HepG2 (cell line): ENCODE data around the gene WNT7B. TPM values are rescaled to one million over a fixed set of nuclear protein-coding genes. Genes with fewer than 3 reads are reported as not detected.

ENCODE experiments used
- ATAC-seq: fragments of 200-7000 bp; cut with Tn5 transposase; 3 replicates; pipeline ENCODE4 v1.9.1; 2020; ENCODE audit warnings: mild to moderate bottlenecking, moderate library complexity
- BruUV-seq: library from RNA; stranded (reverse); fragments of 400-500 nt; replicated peaks from 2 replicates; lab custom pipeline; 2021; lab: Mats Ljungman, UMichigan
- CTCF ChIA-PET: fragments of 300-600 bp; formaldehyde crosslinking; extraction: SDS; loops from one replicate; lab custom pipeline; 2021; ENCODE audit warnings: low total read pairs, inconsistent platforms, low intra/inter-chr PET ratio; lab: Yijun Ruan, JAX
- POLR2A ChIA-PET: fragments of 350-600 bp; sonication (Branson Sonifier 250); formaldehyde crosslinking; loops from one replicate; lab custom pipeline; 2020; ENCODE audit warnings: antibody characterized with exemption, inconsistent platforms; lab: Yijun Ruan, JAX
- DNase-seq: peaks from one replicate; pipeline ENCODE4 v3.0.0-alpha.2; 2015; ENCODE audit warnings: low spot score
- FAIRE-seq: peaks from 3 replicates; lab custom pipeline; 2011; peaks lifted over from hg19 to GRCh38; lab: Jason Lieb, UNC
- H2AFZ ChIP-seq: one replicate; pipeline ENCODE4 v1.6.1; 2011; ENCODE audit warnings: low read length, inconsistent platforms
- H3K27ac ChIP-seq: fragments of 300-600 bp; 3 replicates; pipeline ENCODE4 v1.8.0; 2011; ENCODE audit warnings: mixed run types, mild to moderate bottlenecking, mixed read lengths, low read length, inconsistent platforms; ENCODE audit not compliant: insufficient read depth; ENCODE audit errors: extremely low read length
- H3K27me3 ChIP-seq, 2 experiments: fragments of 200-600 bp in 1 of 2; 2 replicates in 1 of 2; 3 replicates in 1 of 2; pipeline versions ENCODE4 v1.6.0 to v1.8.0; 2011; ENCODE audit warnings: low read length in 2 of 2, mild to moderate bottlenecking in 2 of 2, moderate library complexity in 2 of 2, inconsistent platforms in 1 of 2; ENCODE audit not compliant: insufficient read depth in 2 of 2, control insufficient read depth in 1 of 2
- H3K36me3 ChIP-seq, 2 experiments: fragments of 200-600 bp in 1 of 2; replicated peaks in 1 of 2; 2 replicates in 1 of 2; 3 replicates in 1 of 2; pipeline versions ENCODE4 v1.5.1 to v1.8.0; 2011; ENCODE audit warnings: low read length in 2 of 2, inconsistent platforms in 1 of 2; ENCODE audit not compliant: insufficient read depth in 2 of 2, control insufficient read depth in 1 of 2
- H3K4me1 ChIP-seq: 2 replicates; pipeline ENCODE4 v1.5.1; 2012; ENCODE audit warnings: low read length, inconsistent platforms; ENCODE audit not compliant: insufficient read depth
- H3K4me2 ChIP-seq: 2 replicates; pipeline ENCODE4 v1.6.0; 2011; ENCODE audit warnings: low read depth, low read length, inconsistent platforms
- H3K4me3 ChIP-seq, 3 experiments: fragments of 200-600 bp in 1 of 3; sonication (generic), shearing (Covaris generic) in 1 of 3; replicated peaks in 1 of 3; 2 replicates each; pipeline ENCODE4 v1.5.1; 2011 to 2016; ENCODE audit warnings: low read length in 3 of 3, inconsistent platforms in 2 of 3, low read depth in 2 of 3, mild to moderate bottlenecking in 2 of 3, control low read depth in 1 of 3, mixed read lengths in 1 of 3; ENCODE audit not compliant: insufficient read depth in 1 of 3
- H3K79me2 ChIP-seq: one replicate; pipeline ENCODE4 v1.6.1; 2011; ENCODE audit warnings: low read length, inconsistent platforms; ENCODE audit not compliant: insufficient read depth
- H3K9ac ChIP-seq: 2 replicates; pipeline ENCODE4 v1.6.0; 2011; ENCODE audit warnings: mild to moderate bottlenecking, low read depth, low read length, inconsistent platforms; ENCODE audit not compliant: insufficient read depth
- H3K9me3 ChIP-seq: 2 replicates; pipeline ENCODE4 v1.5.1; 2012; ENCODE audit warnings: mild to moderate bottlenecking, low read length
- H4K20me1 ChIP-seq: 2 replicates; pipeline ENCODE4 v1.6.0; 2011; ENCODE audit warnings: inconsistent platforms, mild to moderate bottlenecking, low read length, moderate library complexity; ENCODE audit not compliant: insufficient read depth
- ATM ChIP-seq: fragments of 450-650 bp; IDR thresholded peaks from 2 replicates; pipeline ENCODE4 v1.7.1; 2017; ENCODE audit warnings: mild to moderate bottlenecking, borderline replicate concordance
- FOXP1 ChIP-seq, 2 experiments: fragments of 450-650 bp in 1 of 2; IDR thresholded peaks; 2 replicates each; pipeline ENCODE4 v1.6.1; 2017 to 2018; ENCODE audit warnings: antibody characterized with exemption in 1 of 2
- MED1 ChIP-seq: sonication (generic); formaldehyde crosslinking; IDR thresholded peaks from 2 replicates; pipeline ENCODE4 v1.4.0; 2020; ENCODE audit warnings: missing genetic modification reagents
- SAP130 ChIP-seq: IDR thresholded peaks from 2 replicates; pipeline ENCODE4 v1.6.1; 2016; ENCODE audit warnings: low read depth
- ZNF34 ChIP-seq: sonication (generic); formaldehyde crosslinking; IDR thresholded peaks from 2 replicates; pipeline ENCODE4 v1.4.0; 2020; ENCODE audit warnings: mild to moderate bottlenecking, missing genetic modification reagents, borderline replicate concordance
- ZNF431 ChIP-seq: sonication (generic); formaldehyde crosslinking; IDR thresholded peaks from 2 replicates; pipeline ENCODE4 v1.9.0; 2022; ENCODE audit warnings: missing genetic modification reagents, low read depth, mild to moderate bottlenecking, borderline replicate concordance
- ZNF44 ChIP-seq: sonication (generic); formaldehyde crosslinking; IDR thresholded peaks from 2 replicates; pipeline ENCODE4 v1.5.1; 2020; ENCODE audit warnings: mild to moderate bottlenecking, missing genetic modification reagents
- WGBS: methylation state at CpG from one replicate; pipeline ENCODE4 v1.1.6; 2017; ENCODE audit warnings: low lambda C conversion rate; 5-methylcytosine and 5-hydroxymethylcytosine counted together
- in situ Hi-C: cut with HindIII; loops from 2 replicates; pipeline ENCODE4 v1.10.0; 2017; ENCODE audit warnings: low pct_unique_long_range_greater_than_20kb; ENCODE audit not compliant: extremely low pct_ligation_motif_present
- intact Hi-C: fragments of 100-400 bp; cut with micrococcal nuclease; formaldehyde crosslinking; loops from one replicate; pipeline ENCODE4 v1.10.0; 2022; ENCODE audit not compliant: unreplicated experiment
- polyA plus RNA-seq, 8 experiments: library from polyadenylated mRNA; depleted of rRNA in 3 of 8; stranded (reverse) in 7 of 8; unstranded in 1 of 8; fragments of >200 nt; fragmentation: Illumina TruSeq in 4 of 8; extraction: Trizol in 4 of 8; gene quantifications; 2 replicates each; pipeline versions ENCODE4 v1.2.1 to v1.2.3, GENCODE V29; 2011 to 2016; ENCODE audit warnings: low read depth in 4 of 8, missing spikeins in 1 of 8, mixed read lengths in 1 of 8; ENCODE audit not compliant: insufficient read depth in 1 of 8
- total RNA-seq, 5 experiments: library from RNA; depleted of rRNA; stranded (reverse); fragments of >200 nt; fragmentation: Illumina TruSeq; extraction: Trizol; gene quantifications; 2 replicates each; pipeline ENCODE4 v1.2.3, GENCODE V29; 2016; ENCODE audit warnings: low read depth in 1 of 5
- TF ChIP-seq, protein P1 (sequence below): sonication (generic); formaldehyde crosslinking; IDR thresholded peaks from 2 replicates; pipeline ENCODE4 v1.9.0; 2021; ENCODE audit warnings: mild to moderate bottlenecking, missing genetic modification reagents

Gene WNT7B
- total and polyA plus RNA-seq, 2 of the 13 experiments (the other 11 are each of a cell fraction or from before 2014, with no cell fraction given), result 0.09 TPM; not detected in 1

DNA sequence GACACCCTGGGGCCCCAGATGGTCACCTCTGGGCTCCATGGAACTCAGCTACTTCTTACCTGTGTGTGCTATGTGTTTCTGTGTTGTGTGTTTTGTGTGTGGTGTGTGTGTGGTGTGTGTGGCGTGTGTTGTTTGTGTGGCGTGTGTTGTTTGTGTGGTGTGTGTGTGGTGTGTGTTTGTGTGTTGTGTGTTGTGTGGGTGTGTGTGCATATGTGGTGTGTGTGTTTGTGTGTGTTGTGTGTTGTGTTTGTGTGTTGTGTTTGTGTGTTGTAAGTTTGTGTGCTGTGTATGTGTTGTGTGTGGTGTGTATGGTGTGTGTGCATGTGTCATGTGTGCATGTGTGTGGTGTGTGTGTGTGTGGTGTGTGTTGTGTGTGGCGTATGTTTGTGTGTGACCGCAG lies 3.8 kb upstream of the WNT7B start:
- H4K20me1 ChIP-seq, result peaks cover 8% of the 10 kb centered on the region
- no peaks in the 10 kb centered on the region for H3K9me3 ChIP-seq
- intact Hi-C loops, result no loop called here
- no peak overlapping the region for H3K27ac ChIP-seq
- POLR2A ChIA-PET, result no interaction called here
- no peak overlapping the region for H3K4me2 ChIP-seq
- no peak overlapping the region for H3K4me3 ChIP-seq
- H3K79me2 ChIP-seq, result no peaks in the 10 kb centered on the region
- no TSS peak for BruUV-seq
- peaks cover 3 to 17% of the 10 kb centered on the region in 2 experiments; a peak in 3 of 5 replicates for H3K27me3 ChIP-seq
- no peak overlapping the region for H3K9ac ChIP-seq
- H2AFZ ChIP-seq, result no peak overlapping the region
- in situ Hi-C loops, result no loop called here
- DNase-seq (no peak), ATAC-seq (no peak), FAIRE-seq (peak; percentile 83)
- H3K36me3 ChIP-seq, result no peaks in the 10 kb centered on the region
- WGBS, result 61% methylated on average over 4 of the region's 4 CpGs
- CTCF ChIA-PET, result no interaction called here
- TF ChIP-seq ZNF431 (CRISPR knock-in tag), result no peak
- TF ChIP-seq ZNF44 (CRISPR knock-in tag), result no peak
- TF ChIP-seq FOXP1 (IDR thresholded peaks at IDR 0.05), result 0 out of 2 replicates have a peak, but pooled peaks have one; percentile 28
- no peak for TF ChIP-seq FOXP1 (CRISPR knock-in tag; IDR thresholded peaks at IDR 0.05)
- no peak for TF ChIP-seq ZNF34 (CRISPR knock-in tag)
- 0 out of 2 replicates have a peak, but pooled peaks have one; percentile 9 for TF ChIP-seq ATM
- no peak for TF ChIP-seq MED1 (CRISPR knock-in tag)
- TF ChIP-seq, protein P1, sequence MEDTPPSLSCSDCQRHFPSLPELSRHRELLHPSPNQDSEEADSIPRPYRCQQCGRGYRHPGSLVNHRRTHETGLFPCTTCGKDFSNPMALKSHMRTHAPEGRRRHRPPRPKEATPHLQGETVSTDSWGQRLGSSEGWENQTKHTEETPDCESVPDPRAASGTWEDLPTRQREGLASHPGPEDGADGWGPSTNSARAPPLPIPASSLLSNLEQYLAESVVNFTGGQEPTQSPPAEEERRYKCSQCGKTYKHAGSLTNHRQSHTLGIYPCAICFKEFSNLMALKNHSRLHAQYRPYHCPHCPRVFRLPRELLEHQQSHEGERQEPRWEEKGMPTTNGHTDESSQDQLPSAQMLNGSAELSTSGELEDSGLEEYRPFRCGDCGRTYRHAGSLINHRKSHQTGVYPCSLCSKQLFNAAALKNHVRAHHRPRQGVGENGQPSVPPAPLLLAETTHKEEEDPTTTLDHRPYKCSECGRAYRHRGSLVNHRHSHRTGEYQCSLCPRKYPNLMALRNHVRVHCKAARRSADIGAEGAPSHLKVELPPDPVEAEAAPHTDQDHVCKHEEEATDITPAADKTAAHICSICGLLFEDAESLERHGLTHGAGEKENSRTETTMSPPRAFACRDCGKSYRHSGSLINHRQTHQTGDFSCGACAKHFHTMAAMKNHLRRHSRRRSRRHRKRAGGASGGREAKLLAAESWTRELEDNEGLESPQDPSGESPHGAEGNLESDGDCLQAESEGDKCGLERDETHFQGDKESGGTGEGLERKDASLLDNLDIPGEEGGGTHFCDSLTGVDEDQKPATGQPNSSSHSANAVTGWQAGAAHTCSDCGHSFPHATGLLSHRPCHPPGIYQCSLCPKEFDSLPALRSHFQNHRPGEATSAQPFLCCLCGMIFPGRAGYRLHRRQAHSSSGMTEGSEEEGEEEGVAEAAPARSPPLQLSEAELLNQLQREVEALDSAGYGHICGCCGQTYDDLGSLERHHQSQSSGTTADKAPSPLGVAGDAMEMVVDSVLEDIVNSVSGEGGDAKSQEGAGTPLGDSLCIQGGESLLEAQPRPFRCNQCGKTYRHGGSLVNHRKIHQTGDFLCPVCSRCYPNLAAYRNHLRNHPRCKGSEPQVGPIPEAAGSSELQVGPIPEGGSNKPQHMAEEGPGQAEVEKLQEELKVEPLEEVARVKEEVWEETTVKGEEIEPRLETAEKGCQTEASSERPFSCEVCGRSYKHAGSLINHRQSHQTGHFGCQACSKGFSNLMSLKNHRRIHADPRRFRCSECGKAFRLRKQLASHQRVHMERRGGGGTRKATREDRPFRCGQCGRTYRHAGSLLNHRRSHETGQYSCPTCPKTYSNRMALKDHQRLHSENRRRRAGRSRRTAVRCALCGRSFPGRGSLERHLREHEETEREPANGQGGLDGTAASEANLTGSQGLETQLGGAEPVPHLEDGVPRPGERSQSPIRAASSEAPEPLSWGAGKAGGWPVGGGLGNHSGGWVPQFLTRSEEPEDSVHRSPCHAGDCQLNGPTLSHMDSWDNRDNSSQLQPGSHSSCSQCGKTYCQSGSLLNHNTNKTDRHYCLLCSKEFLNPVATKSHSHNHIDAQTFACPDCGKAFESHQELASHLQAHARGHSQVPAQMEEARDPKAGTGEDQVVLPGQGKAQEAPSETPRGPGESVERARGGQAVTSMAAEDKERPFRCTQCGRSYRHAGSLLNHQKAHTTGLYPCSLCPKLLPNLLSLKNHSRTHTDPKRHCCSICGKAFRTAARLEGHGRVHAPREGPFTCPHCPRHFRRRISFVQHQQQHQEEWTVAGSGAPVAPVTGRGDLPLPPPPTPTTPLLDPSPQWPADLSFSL (CRISPR knock-in tag), result peak; percentile 98
- TF ChIP-seq SAP130 (CRISPR knock-in tag), result no peak
- H3K4me1 ChIP-seq, result peaks cover 20% of the 10 kb centered on the region
